ENCODE measurements around the gene BLOC1S1. TPM values are rescaled to one million over a fixed set of nuclear protein-coding genes. Genes with fewer than 3 reads are reported as not detected.

BLOC1S1 gene
- total and polyA plus RNA-seq, 2 of the 4 experiments (the other 2 are of a cell fraction) = 128 to 285 TPM

DNA sequence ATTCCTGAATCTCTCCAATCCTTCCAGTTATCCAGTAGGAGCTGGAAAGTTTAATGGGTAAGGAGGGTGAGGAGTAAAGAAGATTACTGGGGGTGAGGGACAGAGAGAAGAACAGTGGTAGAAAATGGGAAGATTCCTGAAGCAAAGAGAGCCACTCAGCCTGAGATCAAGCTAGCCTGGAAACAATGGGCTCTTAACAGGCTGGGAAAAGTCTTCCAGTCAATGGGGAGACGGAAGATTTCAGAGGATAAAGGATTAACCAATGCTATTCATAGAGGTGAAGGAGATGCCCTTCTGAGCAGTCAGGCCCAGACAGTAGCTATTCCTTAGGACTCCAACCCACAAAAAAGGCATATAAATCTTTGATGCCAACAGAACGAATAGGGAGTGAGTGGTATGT lies 41.9 kb downstream of the BLOC1S1 start:
- H3K4me3 ChIP-seq (ENCODE audit: insufficient read depth, low read depth, low read length) = no peak overlapping the region
- dilution Hi-C loops (cut with HindIII; ENCODE audit: low sequenced_read_pairs, unreplicated experiment) = no loop called here
- no peaks in the 10 kb centered on the region for H3K27me3 ChIP-seq (ENCODE audit: control insufficient read depth, insufficient read depth, low read length)
- H3K4me2 ChIP-seq (ENCODE audit: low read depth, low read length) = no peak overlapping the region
- BruUV-seq (replicated peaks) = no TSS peak
- H2BK20ac ChIP-seq (ENCODE audit: low read depth, low read length) = no peak overlapping the region
- no peak overlapping the region for H4K8ac ChIP-seq (ENCODE audit: low read depth in 2 of 2, low read length in 2 of 2)
- no peak for TF ChIP-seq ELK1 (IDR thresholded peaks at IDR 0.05; ENCODE audit: borderline replicate concordance, low read depth, low read length)
- TF ChIP-seq RAD21 (IDR thresholded peaks at IDR 0.05; ENCODE audit: low read length) = no peak
- no peak for TF ChIP-seq NFE2L2 (IDR thresholded peaks at IDR 0.05; ENCODE audit: low read depth, low read length)
- TF ChIP-seq FOS (IDR thresholded peaks at IDR 0.05; ENCODE audit: low read depth, low read length) = no peak
- no peak for TF ChIP-seq RCOR1 (IDR thresholded peaks at IDR 0.05; ENCODE audit: insufficient replicate concordance, low read length)
- no peak for TF ChIP-seq RFX5 (IDR thresholded peaks at IDR 0.05; ENCODE audit: low read depth, low read length)
- no peak for TF ChIP-seq USF2 (IDR thresholded peaks at IDR 0.05; ENCODE audit: low read depth, low read length)
- no peak for TF ChIP-seq MXI1 (IDR thresholded peaks at IDR 0.05; ENCODE audit: borderline replicate concordance, low read depth, low read length)
- TF ChIP-seq MAZ (IDR thresholded peaks at IDR 0.05; ENCODE audit: borderline replicate concordance, low read depth, low read length) = no peak
- no peak for TF ChIP-seq MAFK (IDR thresholded peaks at IDR 0.05; ENCODE audit: low read depth, low read length)
- no peak overlapping the region for H2BK5ac ChIP-seq (ENCODE audit: low read depth, low read length, poor library complexity, severe bottlenecking)
- no peak overlapping the region for H2AK9ac ChIP-seq (replicated peaks; ENCODE audit: low read depth, low read length, poor library complexity)
- no peak overlapping the region for H2BK120ac ChIP-seq (ENCODE audit: low read depth, low read length)
- DNase-seq = no peak
- H2BK15ac ChIP-seq (ENCODE audit: low read depth, low read length) = no peak overlapping the region
- in situ Hi-C loops (cut with MboI; ENCODE audit: low sequenced_read_pairs) = no loop called here
- no peak overlapping the region for H3K4ac ChIP-seq (ENCODE audit: low read depth, low read length)
- H3K27ac ChIP-seq (ENCODE audit: insufficient read depth, low read length) = no peak overlapping the region
- H3K9me3 ChIP-seq (ENCODE audit: control insufficient read depth, insufficient read depth, low read length) = no peaks in the 10 kb centered on the region
- no peak overlapping the region for H3K9ac ChIP-seq (ENCODE audit: low read depth, low read length)
- H4K20me1 ChIP-seq (ENCODE audit: insufficient read depth, low read length) = no peaks in the 10 kb centered on the region
- H2AFZ ChIP-seq (replicated peaks; ENCODE audit: low read length, poor library complexity) = no peak overlapping the region
- intact Hi-C loops (cut with micrococcal nuclease) = no loop called here
- peaks cover 39% of the 10 kb centered on the region for H3K36me3 ChIP-seq (ENCODE audit: control insufficient read depth, insufficient read depth, low read length)
- CTCF ChIA-PET = no interaction called here
- POLR2A ChIA-PET (ENCODE audit: unreplicated experiment) = interaction anchor here (0.5 kb wide), 1 partner anchor 286 kb away, joined by 3 read pairs; no protein-coding TSS in a partner anchor
- H3K9me1 ChIP-seq (ENCODE audit: insufficient read depth, low read length) = no peaks in the 10 kb centered on the region
- H3K18ac ChIP-seq (ENCODE audit: low read depth, low read length) = no peak overlapping the region
- no peak for ATAC-seq (ENCODE audit: low read depth)
- H3K56ac ChIP-seq (ENCODE audit: extremely low read depth, insufficient read depth, low read length) = no peak overlapping the region
- H3K14ac ChIP-seq (replicated peaks; ENCODE audit: low read depth, low read length) = no peak overlapping the region
- H2AK5ac ChIP-seq (ENCODE audit: low read depth, low read length) = no peak overlapping the region
- WGBS, 2 experiments (ENCODE audit: extremely low coverage in 2 of 2, insufficient read length in 1 of 2) = 100% methylated on average over 1 of the region's 2 CpGs; no CpG with 5 or more reads in 1 of the 2 experiments
- H3K4me1 ChIP-seq (ENCODE audit: control insufficient read depth, insufficient read depth, low read length) = no peaks in the 10 kb centered on the region
- no peak overlapping the region for H4K5ac ChIP-seq (ENCODE audit: low read depth, low read length)
- H3K79me1 ChIP-seq (ENCODE audit: low read depth in 1 of 2, low read length in 2 of 2) = peaks cover 12 to 40% of the 10 kb centered on the region in 2 experiments
- H4K91ac ChIP-seq (ENCODE audit: insufficient read depth, low read depth, low read length) = no peak overlapping the region
- H3K23ac ChIP-seq (ENCODE audit: low read depth, low read length) = no peak overlapping the region

Data from IMR-90 (cell line).